GM03348 (cell line): ENCODE results near the gene PLCB1.
"Not testable (repeated sequence)": the region's sequence is repeated elsewhere in the genome, so short reads cannot be mapped to it uniquely, and the experiment has no call there.

ENCODE experiments used
- DNase-seq: peaks from one replicate; pipeline ENCODE4 v3.0.0; 2012; ENCODE audit warnings: low spot score

Gene PLCB1

DNA sequence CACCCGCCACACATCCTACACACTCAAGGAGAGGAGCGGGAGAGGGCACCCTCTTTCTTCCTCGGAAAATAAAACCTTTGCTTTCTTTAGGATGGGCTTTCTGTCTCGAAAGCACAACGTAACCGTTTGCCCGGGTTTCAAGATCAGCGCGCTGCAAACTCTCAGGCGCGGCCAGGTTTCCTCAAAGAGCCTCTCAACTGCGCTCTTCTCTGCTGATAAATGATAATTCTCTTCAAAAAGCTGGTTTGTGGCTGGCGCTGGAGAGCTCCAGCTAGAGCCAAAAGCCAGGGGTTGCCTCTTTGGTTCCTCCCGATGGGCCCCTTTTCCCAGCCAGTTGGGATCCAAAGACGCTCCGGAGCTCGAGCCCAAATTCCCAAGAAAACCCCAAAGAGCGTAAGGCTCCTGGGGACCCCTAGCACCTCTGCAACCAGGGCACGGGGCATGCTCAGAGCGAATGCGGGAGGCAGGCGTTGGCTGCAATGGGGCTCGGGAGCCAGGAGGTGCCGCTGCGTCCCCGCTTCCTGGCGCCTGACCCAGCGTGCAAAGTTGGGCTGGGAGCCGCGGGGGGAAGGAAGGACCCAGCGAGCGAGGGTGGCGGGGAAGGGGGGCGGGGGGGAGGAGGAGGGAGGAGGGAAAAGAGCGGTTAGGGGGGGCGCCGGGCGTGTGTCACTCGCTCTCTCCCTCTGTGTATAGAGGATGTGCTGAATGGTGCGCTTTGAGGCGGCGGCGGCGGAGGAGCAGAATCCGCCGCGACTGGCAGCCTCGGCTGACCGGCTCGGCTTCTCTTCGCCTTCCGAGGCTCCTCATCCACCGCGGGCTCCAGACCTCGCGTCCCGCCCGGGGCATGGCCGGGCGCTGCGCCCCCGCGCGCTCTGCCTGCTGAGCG is at the start of gene PLCB1:
TSS of gene PLCB1 (plus strand) at position 669 of the 886 bp plus-strand sequence. CDS start 386 bp downstream, outside the sequence.
- peak; percentile 95 for DNase-seq

DNA sequence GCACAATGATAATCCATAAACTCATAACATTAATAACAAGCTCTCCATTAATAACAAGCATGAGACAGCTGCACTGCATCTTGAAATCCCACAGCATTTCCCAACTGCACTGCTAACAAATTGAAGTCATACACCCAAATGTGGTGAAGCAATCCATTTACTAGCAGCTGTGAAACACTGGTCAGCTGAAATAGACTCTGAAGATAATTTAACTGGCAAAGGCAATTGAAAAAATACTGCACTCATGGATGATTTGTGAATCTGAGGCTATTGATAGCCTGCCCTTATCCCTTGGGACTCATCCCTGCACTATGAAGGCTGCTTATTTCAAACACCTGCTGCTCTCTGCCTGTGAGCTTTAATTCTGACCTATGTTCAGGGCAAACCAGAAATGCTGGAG is 49.1 kb upstream of the PLCB1 start:
- DNase-seq, result peak; percentile 56

DNA sequence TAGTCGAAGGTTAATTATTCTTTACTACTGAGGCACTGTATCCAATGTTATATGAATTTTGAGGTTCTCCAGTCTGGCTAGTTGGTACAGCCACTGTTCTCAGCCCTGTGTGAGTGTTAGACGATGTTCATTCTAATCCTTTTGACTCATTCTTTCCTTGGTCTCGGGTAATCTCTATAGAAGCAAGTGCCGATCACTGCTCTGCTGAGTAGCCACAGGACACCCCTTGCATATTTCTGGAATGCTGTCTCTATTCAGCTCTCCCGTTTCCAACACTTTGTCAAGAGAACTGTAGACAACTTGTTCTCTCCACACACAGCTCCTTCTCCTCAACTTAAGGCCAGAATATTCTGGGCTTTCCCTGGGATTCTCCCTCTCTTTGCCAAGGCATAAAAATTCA is 42.4 kb upstream of the PLCB1 start:
- DNase-seq, result no peak

DNA sequence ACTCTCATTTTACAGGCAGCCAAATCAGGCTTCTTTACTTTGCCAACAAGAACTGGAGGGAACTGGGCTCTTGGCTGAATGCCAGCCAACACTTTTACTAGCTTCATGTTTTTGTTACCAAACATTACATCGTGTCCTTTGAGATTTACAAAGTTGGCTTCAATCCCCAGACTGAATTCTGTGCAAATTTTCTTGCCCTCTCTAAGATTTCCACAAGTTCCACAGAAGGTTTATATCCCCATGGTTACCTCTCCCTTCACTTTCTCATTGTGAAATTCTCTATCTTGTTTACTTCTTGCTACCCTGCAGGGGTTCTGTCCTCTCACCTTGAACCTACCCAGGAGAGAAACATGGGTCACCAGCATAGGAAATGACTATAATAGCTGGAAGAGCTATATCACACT is 37.6 kb upstream of the PLCB1 start:
- no peak for DNase-seq

DNA sequence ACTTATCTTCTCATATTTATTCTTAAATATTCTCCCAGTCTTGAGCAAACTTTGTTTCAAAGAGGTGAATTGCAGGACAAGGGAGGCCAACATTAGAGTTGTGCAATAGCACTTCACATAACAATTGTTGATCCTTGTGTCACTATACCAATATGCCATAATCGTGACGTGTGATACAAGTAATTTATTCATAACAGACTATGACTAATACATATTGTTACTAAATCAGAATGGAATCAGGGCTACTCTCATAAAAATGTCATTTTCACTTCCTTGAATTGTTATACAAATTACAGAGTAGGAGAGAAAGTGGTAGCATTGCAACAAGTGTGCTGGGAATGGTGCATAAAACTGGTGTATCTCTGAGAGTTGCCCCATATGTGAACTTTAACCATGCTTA is 37.2 kb upstream of the PLCB1 start:
- peak; percentile 35 for DNase-seq

DNA sequence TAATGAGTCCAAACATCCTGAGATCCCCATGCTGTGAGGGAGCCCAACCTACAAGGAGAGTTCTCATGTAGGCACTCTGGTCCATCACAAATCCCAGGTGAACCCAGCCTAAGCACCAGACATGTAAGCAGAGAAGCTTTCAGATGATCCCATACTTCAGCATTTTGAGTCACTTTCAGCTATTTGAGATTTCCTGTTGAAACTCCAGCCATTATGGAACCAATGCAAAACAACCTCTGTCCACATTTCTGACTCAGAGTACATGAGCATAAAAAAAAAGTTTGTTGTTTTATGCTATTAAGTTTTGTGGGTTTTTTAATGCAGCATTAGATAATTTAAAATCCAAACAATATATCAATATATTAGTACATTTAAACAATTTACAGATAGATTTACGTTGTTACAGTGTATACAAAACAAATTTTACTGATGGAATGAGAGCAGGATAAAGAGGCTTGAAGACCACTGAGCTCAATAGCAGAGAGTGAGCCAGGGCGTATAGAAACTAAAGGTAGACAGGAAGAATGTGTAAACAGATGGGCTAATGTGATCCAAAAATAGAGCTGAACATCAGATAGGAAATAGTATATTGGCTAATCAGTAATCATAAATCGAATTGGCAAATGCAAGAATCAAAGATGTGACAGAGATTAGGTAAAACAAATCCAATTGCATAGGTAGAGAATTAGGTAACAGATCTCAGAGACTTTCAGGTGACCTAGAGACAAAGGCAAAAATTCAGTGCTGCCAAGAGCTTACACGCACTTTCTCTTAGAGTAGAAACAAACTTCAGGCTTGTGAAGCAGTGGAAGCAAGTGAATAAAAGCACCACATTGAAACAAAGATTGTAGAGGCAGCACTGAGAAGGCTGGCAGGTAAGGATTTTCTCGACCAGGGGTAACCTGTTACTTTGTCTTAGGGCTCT is 36.2 kb upstream of the PLCB1 start:
- DNase-seq, result peak; percentile 15

DNA sequence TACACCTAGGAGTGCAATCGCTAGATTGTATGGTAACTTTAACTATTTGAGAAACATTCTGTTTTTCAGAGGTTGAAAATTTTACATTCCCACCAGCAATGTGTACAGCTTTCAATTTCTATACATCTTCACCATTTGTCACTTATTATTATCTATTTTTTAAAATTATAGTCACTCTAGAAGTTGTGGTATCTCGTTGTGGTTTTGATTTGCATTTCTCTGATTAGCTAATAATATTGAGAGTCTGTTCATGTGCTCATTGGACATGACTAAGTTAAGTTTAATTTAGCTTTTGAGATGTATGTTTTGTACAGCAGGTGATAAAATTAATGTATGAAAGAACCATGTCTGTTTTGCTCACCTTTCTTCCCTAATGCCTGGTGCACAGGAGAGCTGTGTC is 34.8 kb upstream of the PLCB1 start:
- no peak for DNase-seq

DNA sequence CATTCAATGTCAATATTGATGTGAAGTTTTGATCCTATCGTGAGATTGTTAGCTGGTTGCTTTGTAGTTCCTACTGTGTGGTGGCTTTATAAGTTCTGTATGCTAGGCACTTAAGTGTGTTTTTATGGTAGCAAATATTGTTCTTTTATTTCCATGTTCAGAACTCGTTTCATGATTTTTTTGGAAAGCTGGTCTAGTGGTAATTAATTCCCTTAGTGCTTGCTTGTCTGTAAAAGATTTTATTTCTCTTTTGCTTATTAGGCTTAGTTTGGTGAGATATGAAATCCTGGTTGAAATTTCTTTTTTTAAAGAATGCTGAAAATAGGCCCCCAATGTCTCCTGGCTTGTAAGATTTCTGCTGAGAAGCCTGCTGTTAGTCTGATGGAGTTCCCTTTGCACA is 27.8 kb upstream of the PLCB1 start:
- no peak for DNase-seq

DNA sequence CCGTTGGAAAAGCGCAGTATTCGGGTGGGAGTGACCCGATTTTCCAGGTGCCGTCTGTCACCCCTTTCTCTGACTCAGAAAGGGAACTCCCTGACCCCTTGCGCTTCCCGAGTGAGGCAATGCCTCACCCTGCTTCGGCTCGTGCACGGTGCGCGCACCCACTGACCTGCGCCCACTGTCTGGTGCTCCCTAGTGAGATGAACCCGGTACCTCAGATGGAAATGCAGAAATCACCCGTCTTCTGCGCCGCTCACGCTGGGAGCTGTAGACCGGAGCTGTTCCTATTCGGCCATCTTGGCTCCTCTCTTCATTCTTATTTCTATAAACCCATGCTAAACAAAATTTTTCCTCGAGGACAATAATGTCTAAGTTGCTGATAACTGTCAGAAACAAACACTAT is 17.5 kb upstream of the PLCB1 start:
- not testable (repeated sequence) for DNase-seq

DNA sequence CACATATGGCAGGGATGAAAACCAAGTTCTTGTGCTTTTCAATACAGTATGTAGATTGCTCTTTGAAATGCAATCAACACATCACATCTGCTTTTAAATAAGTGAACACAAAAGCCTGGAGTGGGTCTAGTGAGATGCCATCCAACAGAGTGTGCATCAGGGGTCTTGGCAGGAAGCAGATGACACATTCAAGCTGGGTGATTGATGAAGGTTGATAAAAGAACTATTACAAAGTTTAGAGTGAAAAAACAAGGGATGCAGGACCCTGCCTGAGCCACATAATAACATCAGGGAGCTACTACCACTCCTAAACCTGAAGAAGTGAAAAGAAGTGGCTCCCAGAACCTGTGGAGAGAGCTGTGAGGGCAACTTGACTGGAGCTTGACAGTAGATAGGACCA is 16.6 kb upstream of the PLCB1 start:
- DNase-seq, result no peak

DNA sequence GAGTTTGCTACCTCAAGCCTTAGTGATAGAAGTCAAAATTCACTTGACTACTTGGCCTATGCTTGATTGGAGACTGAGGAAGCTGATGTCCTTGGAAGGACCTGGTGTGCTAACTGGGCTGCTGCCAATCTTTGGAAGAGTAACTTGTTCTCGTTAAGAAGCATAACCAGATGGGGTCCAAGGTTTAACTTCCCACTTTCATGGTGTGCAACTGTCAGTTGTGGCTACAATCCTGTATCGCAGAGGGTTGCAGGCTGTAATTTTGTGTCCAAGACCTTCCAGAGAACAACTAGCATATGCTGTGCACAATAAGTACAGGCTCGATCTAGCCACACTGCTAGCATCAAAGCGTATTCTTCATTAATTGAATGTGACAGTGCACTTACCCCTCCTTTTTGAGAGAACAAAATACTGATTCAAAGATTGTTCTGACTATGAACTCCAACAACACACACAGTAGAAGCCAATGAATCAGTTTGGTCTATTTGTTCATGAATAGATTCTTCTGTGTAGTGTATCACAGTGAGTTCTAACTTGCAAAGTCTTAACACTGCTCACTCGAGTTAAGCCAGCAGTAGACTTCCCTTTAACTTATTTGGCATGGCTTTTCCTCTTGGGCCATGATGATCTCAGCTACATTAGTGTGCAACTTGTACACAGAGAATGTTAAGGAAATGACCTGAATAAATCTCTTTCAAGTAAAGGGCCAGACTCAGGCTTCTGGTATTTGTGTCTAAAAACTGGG is 15.8 kb upstream of the PLCB1 start:
- peak; percentile 48 for DNase-seq

DNA sequence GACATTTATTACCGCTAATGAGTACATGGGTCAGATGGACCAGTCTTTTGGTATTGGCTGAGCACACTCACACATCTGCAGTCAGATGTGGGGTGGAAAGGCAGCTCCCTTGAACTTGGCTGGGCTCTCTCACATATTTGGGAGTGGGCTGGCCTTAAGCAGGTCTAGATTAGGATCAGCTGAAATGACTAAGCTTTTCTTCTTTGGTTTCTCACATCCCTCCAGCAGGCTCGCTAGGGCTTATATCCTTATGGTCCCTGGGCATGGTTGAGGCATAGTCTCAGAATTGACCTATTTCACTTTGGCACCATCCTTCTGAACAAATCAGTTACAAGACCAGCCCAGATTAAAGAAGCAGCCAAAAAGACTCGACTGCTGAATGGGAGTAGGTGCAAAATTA is 14.4 kb upstream of the PLCB1 start:
- no peak for DNase-seq

DNA sequence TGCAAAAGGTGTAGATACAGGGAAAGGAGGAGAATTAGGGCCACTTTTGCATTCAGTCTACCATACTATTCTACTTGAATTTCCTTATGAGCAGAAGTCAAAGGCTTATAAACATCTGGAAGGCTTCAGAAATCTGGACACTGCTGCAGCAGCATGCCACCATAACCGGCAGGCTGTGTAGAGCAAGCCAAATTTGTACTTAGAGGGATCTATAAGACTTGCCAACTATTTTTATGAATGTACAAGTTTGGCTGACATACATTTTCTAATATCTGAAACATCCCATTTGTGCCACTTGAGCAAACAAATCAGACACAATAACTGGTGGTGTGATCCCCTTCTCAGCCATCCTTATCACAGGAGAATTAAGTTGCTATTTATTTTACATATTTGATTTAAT is 14.0 kb upstream of the PLCB1 start:
- peak; percentile 6 for DNase-seq

DNA sequence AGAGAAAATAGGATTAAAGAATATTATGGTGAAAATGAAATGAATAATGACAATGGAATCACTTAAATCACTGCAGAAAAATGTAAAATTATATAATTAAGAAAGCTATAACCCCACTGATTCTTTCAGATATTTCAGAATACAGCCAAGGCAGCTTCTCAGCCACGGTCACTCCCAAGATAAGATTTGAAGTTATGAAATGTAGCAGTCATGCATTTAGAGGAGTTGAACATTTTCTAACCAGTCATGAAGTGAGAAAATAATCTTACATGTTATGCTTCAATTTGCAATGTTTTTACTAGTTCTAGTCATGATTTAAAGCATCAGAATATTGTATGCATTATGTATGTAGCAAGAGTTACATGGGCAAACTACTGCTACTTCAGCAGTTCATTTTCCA is 13.3 kb upstream of the PLCB1 start:
- DNase-seq, result peak; percentile 6

DNA sequence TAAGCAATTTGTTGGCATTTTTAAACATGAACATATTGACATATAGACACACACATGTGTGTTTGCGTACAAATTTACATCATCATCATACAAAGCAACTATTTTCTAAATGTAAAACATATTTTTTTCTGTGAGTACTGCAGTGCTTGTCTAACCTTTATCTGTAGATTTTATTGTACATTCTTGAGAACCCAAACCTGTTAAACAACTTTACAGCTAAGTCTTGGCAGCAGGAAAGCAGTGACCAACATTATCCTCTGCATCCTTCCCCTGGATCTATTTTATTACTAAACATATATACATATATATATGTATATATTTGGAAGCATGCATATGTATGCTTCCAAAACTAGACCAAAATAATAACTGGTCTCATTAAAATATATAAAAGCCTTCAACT is 10.4 kb upstream of the PLCB1 start:
- DNase-seq, result no peak

DNA sequence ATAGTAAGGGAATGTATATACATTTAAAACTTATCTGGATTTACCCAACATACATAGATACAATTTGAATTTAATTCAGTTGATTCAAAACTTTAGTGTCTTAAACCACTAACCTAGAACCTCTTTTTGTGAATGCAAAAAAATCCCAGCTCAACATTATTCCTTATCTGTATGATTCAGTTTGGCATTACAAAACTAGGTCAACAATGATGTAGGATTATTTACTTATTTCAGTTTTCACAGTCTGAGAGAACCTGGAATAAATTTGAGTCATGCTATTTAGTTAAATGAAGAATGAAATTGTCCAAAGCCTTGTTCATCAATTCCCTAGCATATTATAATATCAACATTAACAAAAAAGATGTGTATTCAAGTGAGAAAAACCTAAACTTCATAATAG is 7.4 kb upstream of the PLCB1 start:
- DNase-seq, result no peak

DNA sequence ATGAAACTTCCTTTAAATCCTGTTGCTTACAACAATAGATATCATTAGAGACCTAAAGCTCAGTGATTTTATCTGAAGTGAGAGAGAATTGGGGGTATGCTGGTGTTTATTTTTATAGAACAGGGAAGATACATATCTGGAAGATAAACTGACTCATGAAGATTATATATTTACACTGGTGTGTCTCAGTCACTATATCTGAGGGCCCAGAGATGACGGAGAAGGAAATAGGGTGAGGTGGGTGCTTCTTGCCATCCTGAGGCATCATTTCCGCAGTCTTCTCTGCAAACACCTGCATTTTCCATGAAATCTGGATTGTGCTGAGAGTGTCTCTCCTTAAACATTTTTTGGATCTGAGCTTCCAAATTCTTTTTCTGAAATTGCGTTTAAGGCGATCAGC is 5.9 kb upstream of the PLCB1 start:
- no peak for DNase-seq

DNA sequence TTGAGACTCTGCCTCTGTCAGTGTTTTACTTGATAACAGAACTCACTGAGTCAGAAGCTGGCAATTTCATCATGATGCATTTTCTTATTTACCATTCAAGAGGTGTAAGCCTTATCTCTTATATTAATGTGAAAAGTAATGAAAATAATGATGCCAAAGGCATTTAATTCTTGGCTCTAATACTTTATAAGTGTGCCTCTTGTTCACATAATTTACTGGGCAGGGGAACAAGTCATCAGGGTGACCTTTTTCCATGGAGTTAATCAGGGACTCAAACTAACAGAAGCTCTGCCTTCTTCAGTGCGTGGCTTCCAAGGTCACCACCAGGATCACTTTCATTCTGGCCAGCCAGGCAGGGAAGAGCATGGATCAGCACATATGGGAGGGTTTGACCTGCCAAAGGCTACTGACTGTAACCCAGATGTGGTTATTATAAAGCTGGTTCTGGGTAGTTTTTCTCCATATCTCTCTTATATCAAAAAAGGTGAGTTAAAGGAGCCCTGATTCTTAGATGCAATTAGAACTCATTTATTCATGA is 5.2 kb upstream of the PLCB1 start:
- no peak for DNase-seq

DNA sequence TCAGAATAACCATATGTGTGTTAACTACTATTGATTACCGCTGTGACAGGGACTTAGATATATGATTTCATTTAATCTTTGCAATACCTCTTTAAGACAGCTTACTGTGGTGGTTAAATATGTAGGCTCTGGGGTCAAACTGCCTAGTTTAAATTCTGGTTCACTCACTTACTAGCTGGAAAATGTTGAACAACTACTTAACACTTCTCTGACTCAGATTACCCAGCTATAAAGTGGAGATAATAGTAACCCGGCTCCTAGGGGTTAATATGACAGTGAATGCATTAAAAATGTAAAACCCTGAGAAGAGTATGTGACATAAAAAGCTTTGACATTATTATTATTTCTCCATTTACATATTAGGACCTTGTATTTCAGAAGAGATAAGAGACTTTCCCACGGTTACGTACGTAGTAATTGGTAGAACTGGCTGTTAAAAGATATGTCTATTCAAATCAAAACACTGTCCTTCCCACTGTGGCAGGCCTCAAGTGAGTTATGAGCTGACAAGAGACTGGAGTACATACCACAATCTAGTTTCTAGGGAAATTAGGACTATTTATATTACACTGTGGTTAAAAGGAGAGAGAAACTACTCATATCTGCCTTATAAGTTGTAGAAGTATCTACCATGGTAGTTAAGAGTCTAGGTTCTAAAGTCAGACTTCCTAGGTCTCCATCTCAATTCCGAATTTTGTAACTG is 4.4 kb upstream of the PLCB1 start:
- no peak for DNase-seq

DNA sequence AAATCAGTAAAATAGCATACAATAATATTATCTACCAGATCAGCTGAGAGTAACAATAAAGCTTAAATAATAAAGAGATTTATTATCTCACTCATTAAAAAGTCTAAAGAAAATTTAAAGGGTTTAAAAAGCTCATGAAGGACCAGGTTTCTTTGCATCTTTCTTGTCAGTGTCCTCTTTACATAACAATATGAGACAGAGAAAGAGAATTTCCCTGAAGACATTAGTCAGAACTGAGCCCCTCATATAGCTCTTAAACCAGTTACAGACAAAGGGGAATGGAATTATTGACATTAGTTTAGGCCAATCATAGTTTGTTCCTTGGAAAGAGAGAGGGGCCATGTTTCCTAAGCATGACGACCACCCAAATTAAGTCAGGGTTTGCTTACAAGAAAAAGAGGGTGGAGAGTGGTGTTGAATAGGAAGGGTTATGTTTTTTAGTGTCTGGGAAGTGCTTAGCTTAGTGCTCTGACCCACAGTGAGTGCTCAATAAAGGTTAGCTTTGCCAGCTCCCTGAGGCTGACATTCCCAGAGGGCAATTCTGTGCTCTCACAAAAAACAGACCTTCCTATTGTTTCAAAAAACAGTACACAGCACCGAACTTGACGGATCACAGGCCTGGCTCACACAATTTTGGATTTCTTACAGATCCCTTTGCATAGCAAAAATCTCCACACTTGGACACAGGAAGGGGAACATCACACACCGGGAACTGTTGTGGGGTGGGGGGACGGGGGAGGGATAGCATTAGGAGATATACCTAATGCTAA is 3.6 kb upstream of the PLCB1 start:
- no peak for DNase-seq
